Measurements from ENCODE around the gene CDC42EP4. TPM values are rescaled to one million over a fixed set of nuclear protein-coding genes. Genes with fewer than 3 reads are reported as not detected.

CDC42EP4 gene
- total and polyA plus RNA-seq, 9 of the 15 experiments (the other 6 are each of a cell fraction or from before 2014, with no cell fraction given): 0.65 to 20.8 (median 12.3) TPM

DNA sequence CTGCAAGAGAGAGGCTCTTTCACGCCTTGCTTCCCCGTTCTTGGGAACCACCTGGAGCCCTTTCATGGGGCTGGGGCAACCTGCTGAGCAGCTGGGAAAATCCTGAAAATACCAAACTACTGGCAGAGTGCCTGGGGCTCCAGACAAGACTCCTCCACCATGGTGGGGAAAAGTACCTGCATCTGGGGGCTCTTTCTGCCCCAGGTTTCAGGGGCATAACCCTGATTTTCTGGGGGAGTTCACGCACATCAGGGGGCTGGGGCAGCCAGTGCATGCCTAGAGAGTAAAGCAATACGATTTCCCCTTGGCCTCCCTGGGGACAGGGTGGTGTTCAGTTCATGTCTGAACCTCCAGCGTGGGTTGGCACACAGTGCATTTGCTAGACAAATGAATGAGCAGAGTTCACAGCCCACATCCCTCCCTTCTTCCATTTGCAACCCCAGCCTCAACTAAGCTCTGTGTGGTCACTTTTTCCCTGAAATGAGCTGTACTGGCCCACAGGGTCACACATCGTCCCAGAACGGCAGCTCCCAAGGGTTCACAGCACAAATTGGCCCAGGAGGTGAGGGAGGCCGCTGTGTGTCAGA is 5.2 kb upstream of the CDC42EP4 start:
- ATAC-seq (no peak), DNase-seq (ENCODE audit: extremely low read depth in 1 of 4, low spot score in 3 of 4) (no peak), FAIRE-seq (no peak)
- TF ChIP-seq SMARCE1 (IDR thresholded peaks at IDR 0.05): no peak
- TF ChIP-seq, protein P1, sequence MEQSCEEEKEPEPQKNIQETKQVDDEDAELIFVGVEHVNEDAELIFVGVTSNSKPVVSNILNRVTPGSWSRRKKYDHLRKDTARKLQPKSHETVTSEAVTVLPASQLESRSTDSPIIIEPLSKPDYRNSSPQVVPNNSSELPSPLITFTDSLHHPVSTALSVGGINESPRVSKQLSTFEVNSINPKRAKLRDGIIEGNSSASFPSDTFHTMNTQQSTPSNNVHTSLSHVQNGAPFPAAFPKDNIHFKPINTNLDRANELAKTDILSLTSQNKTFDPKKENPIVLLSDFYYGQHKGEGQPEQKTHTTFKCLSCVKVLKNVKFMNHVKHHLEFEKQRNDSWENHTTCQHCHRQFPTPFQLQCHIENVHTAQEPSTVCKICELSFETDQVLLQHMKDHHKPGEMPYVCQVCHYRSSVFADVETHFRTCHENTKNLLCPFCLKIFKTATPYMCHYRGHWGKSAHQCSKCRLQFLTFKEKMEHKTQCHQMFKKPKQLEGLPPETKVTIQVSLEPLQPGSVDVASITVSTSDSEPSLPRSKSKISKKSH (CRISPR knock-in tag; IDR thresholded peaks at IDR 0.05): no peak
- no peak for TF ChIP-seq ZEB2 (IDR thresholded peaks at IDR 0.05)
- no peak for TF ChIP-seq U2AF1 (optimal IDR thresholded peaks at IDR 0.05; ENCODE audit: low read depth, low read length)
- TF ChIP-seq SPI1 (IDR thresholded peaks at IDR 0.05; ENCODE audit: borderline replicate concordance, low read depth, low read length): no peak
- TF ChIP-seq GTF2E2 (tag; IDR thresholded peaks at IDR 0.05): no peak
- TF ChIP-seq SMARCB1 (IDR thresholded peaks at IDR 0.05; ENCODE audit: insufficient read length, low read depth): no peak
- TF ChIP-seq ZBTB8A (IDR thresholded peaks at IDR 0.05; ENCODE audit: partially characterized antibody): no peak
- no peak for TF ChIP-seq POLR2AphosphoS2 (IDR thresholded peaks at IDR 0.05; ENCODE audit: low read length)
- TF ChIP-seq JUND (IDR thresholded peaks at IDR 0.05; ENCODE audit: borderline replicate concordance, low read depth, low read length): no peak
- TF ChIP-seq JUND (tag; IDR thresholded peaks at IDR 0.05; ENCODE audit: borderline replicate concordance, low read depth, low read length): no peak
- no peak for TF ChIP-seq ZHX1 (conservative IDR thresholded peaks at IDR 0.05; ENCODE audit: low read length)
- no peak for TF ChIP-seq TCF7 (IDR thresholded peaks at IDR 0.05; ENCODE audit: borderline replicate concordance)
- no peak for TF ChIP-seq SRSF7 (optimal IDR thresholded peaks at IDR 0.05; ENCODE audit: low read depth, low read length)
- TF ChIP-seq, protein P2, sequence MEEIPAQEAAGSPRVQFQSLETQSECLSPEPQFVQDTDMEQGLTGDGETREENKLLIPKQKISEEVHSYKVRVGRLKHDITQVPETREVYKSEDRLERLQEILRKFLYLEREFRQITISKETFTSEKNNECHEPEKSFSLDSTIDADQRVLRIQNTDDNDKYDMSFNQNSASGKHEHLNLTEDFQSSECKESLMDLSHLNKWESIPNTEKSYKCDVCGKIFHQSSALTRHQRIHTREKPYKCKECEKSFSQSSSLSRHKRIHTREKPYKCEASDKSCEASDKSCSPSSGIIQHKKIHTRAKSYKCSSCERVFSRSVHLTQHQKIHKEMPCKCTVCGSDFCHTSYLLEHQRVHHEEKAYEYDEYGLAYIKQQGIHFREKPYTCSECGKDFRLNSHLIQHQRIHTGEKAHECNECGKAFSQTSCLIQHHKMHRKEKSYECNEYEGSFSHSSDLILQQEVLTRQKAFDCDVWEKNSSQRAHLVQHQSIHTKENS (CRISPR knock-in tag; IDR thresholded peaks at IDR 0.05): no peak
- H3K27me3 ChIP-seq (ENCODE audit: control insufficient read depth in 2 of 2, insufficient read depth in 2 of 2, low read length in 2 of 2): no peaks in the 10 kb centered on the region
- no peak overlapping the region for H3K4me2 ChIP-seq (ENCODE audit: insufficient read depth, low read length)
- H3K9ac ChIP-seq (ENCODE audit: insufficient read depth in 1 of 2, low read depth in 2 of 2, low read length in 2 of 2): peak overlapping the region in 1 of 2 experiments; percentile 52; a peak in 1 of 4 replicates
- H3K36me3 ChIP-seq (ENCODE audit: control insufficient read depth, insufficient read depth, low read length): no peaks in the 10 kb centered on the region
- ChIA-PET CTCF (ENCODE audit: low intra/inter-chr PET ratio) (no interaction called here), POLR2A (interaction anchor here (0.5 to 1.5 kb wide), 4 partner anchors 11 to 162 kb away, joined by 3 to 5 read pairs (median 4); no protein-coding TSS in a partner anchor)
- peaks cover 3% of the 10 kb centered on the region for H3K9me1 ChIP-seq (ENCODE audit: control insufficient read depth, insufficient read depth, low read length)
- no peaks in the 10 kb centered on the region for H3K9me3 ChIP-seq (replicated peaks; ENCODE audit: control insufficient read depth, insufficient read depth, low read depth, low read length)
- no peak overlapping the region for H3K27ac ChIP-seq (ENCODE audit: extremely low read depth, low read depth, low read length)
- WGBS (ENCODE audit: insufficient coverage, low coverage, missing lambda C conversion rate): 40% methylated on average over 8 of the region's 8 CpGs
- intact Hi-C loops (cut with micrococcal nuclease): no loop called here
- in situ Hi-C loops (cut with MboI): no loop called here
- H3K4me3 ChIP-seq: no peak overlapping the region
- H3K4me1 ChIP-seq (replicated peaks in 1 of 2; ENCODE audit: control insufficient read depth in 2 of 2, insufficient read depth in 2 of 2, low read length in 2 of 2): peaks cover 18 to 19% of the 10 kb centered on the region in 2 experiments
- no TSS peak for BruUV-seq (replicated peaks)
- peak overlapping the region; percentile 54 for H2AFZ ChIP-seq (ENCODE audit: low read depth, low read length)
- no peaks in the 10 kb centered on the region for H4K20me1 ChIP-seq (replicated peaks; ENCODE audit: control insufficient read depth, insufficient read depth, low read length)
- H3K79me2 ChIP-seq (ENCODE audit: control insufficient read depth, insufficient read depth, low read length): no peaks in the 10 kb centered on the region
